ENCODE measurements around the gene SH3BP5L.

GRCh38 chr1:248822148-248823032, 3.3 kb downstream of the SH3BP5L start:
- no peak for TF ChIP-seq POLR2A (IDR thresholded peaks at IDR 0.05)
- TF ChIP-seq, protein P1, sequence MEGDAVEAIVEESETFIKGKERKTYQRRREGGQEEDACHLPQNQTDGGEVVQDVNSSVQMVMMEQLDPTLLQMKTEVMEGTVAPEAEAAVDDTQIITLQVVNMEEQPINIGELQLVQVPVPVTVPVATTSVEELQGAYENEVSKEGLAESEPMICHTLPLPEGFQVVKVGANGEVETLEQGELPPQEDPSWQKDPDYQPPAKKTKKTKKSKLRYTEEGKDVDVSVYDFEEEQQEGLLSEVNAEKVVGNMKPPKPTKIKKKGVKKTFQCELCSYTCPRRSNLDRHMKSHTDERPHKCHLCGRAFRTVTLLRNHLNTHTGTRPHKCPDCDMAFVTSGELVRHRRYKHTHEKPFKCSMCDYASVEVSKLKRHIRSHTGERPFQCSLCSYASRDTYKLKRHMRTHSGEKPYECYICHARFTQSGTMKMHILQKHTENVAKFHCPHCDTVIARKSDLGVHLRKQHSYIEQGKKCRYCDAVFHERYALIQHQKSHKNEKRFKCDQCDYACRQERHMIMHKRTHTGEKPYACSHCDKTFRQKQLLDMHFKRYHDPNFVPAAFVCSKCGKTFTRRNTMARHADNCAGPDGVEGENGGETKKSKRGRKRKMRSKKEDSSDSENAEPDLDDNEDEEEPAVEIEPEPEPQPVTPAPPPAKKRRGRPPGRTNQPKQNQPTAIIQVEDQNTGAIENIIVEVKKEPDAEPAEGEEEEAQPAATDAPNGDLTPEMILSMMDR (IDR thresholded peaks at IDR 0.05): no peak
- TF ChIP-seq EP300 (IDR thresholded peaks at IDR 0.05): no peak
- no peak for TF ChIP-seq POLR2AphosphoS5 (IDR thresholded peaks at IDR 0.05)
